ENCODE data around the gene UBAC2. TPM values are rescaled to one million over a fixed set of nuclear protein-coding genes. Genes with fewer than 3 reads are reported as not detected.

Gene UBAC2
- total and polyA plus RNA-seq, 2 of the 4 experiments (the other 2 are of a cell fraction) = 20.8 to 36.3 TPM

DNA sequence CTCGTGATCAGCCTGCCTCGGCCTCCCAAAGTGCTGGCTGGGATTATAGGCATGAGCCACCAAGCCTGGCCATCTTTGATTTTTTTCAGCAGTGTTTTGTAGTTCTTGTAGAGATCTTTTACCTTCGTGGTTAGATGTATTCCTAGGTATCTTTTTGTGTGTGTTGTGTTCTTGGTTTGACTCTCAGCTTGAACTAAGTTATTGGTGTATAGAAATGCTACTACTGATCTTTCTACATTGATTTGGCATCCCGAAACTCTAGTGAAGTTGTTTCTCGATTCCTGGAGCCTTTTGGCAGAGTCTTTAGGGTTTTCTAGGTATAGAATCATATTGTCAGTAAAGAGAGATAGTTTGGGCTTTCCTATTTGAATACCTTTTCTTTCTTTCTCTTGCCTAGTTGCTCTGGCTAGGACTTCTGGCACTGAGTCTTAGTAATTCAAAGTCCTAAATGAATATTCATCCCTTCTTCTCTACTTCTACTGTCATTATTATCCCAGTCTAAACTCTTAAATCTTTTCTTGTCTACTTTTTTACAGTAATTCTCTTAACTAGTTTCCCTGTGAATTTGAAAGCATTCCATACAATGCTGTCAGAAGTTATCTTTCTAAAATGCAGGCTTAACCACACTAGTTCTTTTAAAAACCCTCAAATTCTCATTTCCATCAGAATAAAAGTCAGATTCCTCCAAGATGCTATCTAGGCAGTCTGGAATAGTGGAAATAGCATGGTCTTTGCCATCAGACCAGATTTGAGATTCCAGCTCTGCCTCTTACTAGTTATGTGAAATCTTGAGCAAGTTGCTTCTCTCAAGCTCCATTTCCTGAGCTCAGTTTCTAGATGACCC is 50.5 kb downstream of the UBAC2 start:
- ChIA-PET CTCF (interaction anchor here (0.6 kb wide), 2 partner anchors 11 to 1222 kb away, joined by 3 to 8 read pairs; no protein-coding TSS in a partner anchor), POLR2A (ENCODE audit: unreplicated experiment) (no interaction called here)
- no peak overlapping the region for H2BK20ac ChIP-seq (ENCODE audit: low read depth, low read length)
- H3K4me1 ChIP-seq (ENCODE audit: control insufficient read depth, insufficient read depth, low read length) = no peaks in the 10 kb centered on the region
- no peak overlapping the region for H3K4me2 ChIP-seq (ENCODE audit: low read depth, low read length)
- no peak overlapping the region for H2BK120ac ChIP-seq (ENCODE audit: low read depth, low read length)
- H3K27me3 ChIP-seq (ENCODE audit: control insufficient read depth, insufficient read depth, low read length) = no peaks in the 10 kb centered on the region
- intact Hi-C loops (cut with micrococcal nuclease) (no loop called here), in situ Hi-C loops (cut with MboI; ENCODE audit: low sequenced_read_pairs) (no loop called here), dilution Hi-C loops (cut with HindIII; ENCODE audit: low sequenced_read_pairs, unreplicated experiment) (no loop called here)
- H3K4ac ChIP-seq (ENCODE audit: low read depth, low read length) = no peak overlapping the region
- no peak overlapping the region for H3K14ac ChIP-seq (replicated peaks; ENCODE audit: low read depth, low read length)
- no peak overlapping the region for H2AK5ac ChIP-seq (ENCODE audit: low read depth, low read length)
- no peaks in the 10 kb centered on the region; the same call in 1 of the 2 replicates for H3K9me1 ChIP-seq (ENCODE audit: insufficient read depth, low read length)
- DNase-seq = no peak
- H3K79me1 ChIP-seq (ENCODE audit: low read depth in 1 of 2, low read length in 2 of 2) = peaks cover 4 to 7% of the 10 kb centered on the region in 2 experiments; a peak in 1 of 4 replicates
- BruUV-seq (replicated peaks) = no TSS peak
- no peak overlapping the region for H3K56ac ChIP-seq (ENCODE audit: extremely low read depth, insufficient read depth, low read length)
- no peak overlapping the region for H3K23ac ChIP-seq (ENCODE audit: low read depth, low read length)
- ATAC-seq (ENCODE audit: low read depth) = no peak
- no peak overlapping the region for H4K91ac ChIP-seq (ENCODE audit: insufficient read depth, low read depth, low read length)
- TF ChIP-seq BHLHE40 (IDR thresholded peaks at IDR 0.05; ENCODE audit: low read depth, low read length) = no peak
- TF ChIP-seq RFX5 (IDR thresholded peaks at IDR 0.05; ENCODE audit: low read depth, low read length) = no peak
- TF ChIP-seq SMC3 (IDR thresholded peaks at IDR 0.05; ENCODE audit: low read depth, low read length) = no peak
- TF ChIP-seq NFE2L2 (IDR thresholded peaks at IDR 0.05; ENCODE audit: low read depth, low read length) = no peak
- no peak for TF ChIP-seq POLR2A (IDR thresholded peaks at IDR 0.05; ENCODE audit: low read depth, low read length)
- no peak for TF ChIP-seq CEBPB (IDR thresholded peaks at IDR 0.05; ENCODE audit: low read depth, low read length)
- no peak overlapping the region for H2BK5ac ChIP-seq (ENCODE audit: low read depth, low read length, poor library complexity, severe bottlenecking)
- H3K4me3 ChIP-seq (ENCODE audit: insufficient read depth, low read depth, low read length) = no peak overlapping the region
- no peak overlapping the region for H2AFZ ChIP-seq (replicated peaks; ENCODE audit: low read length, poor library complexity)
- no peak overlapping the region for H3K9ac ChIP-seq (ENCODE audit: low read depth, low read length)
- H3K36me3 ChIP-seq (ENCODE audit: control insufficient read depth, insufficient read depth, low read length) = peaks cover 8% of the 10 kb centered on the region
- H3K18ac ChIP-seq (ENCODE audit: low read depth, low read length) = no peak overlapping the region
- H3K27ac ChIP-seq (ENCODE audit: insufficient read depth, low read length) = no peak overlapping the region
- no peak overlapping the region for H2BK15ac ChIP-seq (ENCODE audit: low read depth, low read length)
- WGBS, 2 experiments (ENCODE audit: extremely low coverage in 2 of 2, insufficient read length in 1 of 2) = 100% methylated on average over 2 of the region's 5 CpGs; no CpG with 5 or more reads in 1 of the 2 experiments
- no peak overlapping the region for H4K8ac ChIP-seq (ENCODE audit: low read depth in 2 of 2, low read length in 2 of 2)
- no peaks in the 10 kb centered on the region for H3K9me3 ChIP-seq (ENCODE audit: control insufficient read depth, insufficient read depth, low read length)
- no peak overlapping the region for H4K5ac ChIP-seq (ENCODE audit: low read depth, low read length)
- no peaks in the 10 kb centered on the region for H4K20me1 ChIP-seq (ENCODE audit: insufficient read depth, low read length)
- H2AK9ac ChIP-seq (replicated peaks; ENCODE audit: low read depth, low read length, poor library complexity) = no peak overlapping the region

Data from IMR-90 (cell line).